Vagina (tissue), 2 donors: ENCODE data around the gene SMAP1. TPM values are rescaled to one million over a fixed set of nuclear protein-coding genes. Genes with fewer than 3 reads are reported as not detected.
A peak's percentile ranks its signal among the peaks of the same experiment; 100 is the strongest.

Source experiments
- DNase-seq, 2 donors: peaks; one replicate each; pipeline ENCODE4 v3.0.0-alpha.2; 2017; ENCODE audit errors: extremely low spot score in 2 of 2
- H3K27ac ChIP-seq: fragments of 200-600 bp; sonication (generic); one replicate; pipeline ENCODE4 v1.5.1; 2019
- H3K27me3 ChIP-seq: fragments of 200-600 bp; sonication (generic); one replicate; pipeline ENCODE4 v1.5.1; 2019
- H3K36me3 ChIP-seq, 2 donors: fragments of 200-600 bp; sonication (generic); one replicate each; pipeline ENCODE4 v1.5.1; 2017 to 2019
- H3K4me1 ChIP-seq: fragments of 200-600 bp; sonication (generic); one replicate; pipeline ENCODE4 v1.5.1; 2019
- H3K4me3 ChIP-seq, 2 donors: fragments of 200-600 bp; sonication (generic); 1 replicate in 1 of 2; 2 replicates in 1 of 2; pipeline ENCODE4 v1.5.1; 2016 to 2019
- H3K9me3 ChIP-seq: fragments of 200-600 bp; sonication (generic); one replicate; pipeline ENCODE4 v1.5.1; 2019
- POLR2A ChIP-seq, 2 donors: fragments of 450-650 bp; IDR thresholded peaks; one replicate each; pipeline ENCODE4 v1.6.1; 2017; ENCODE audit warnings: antibody characterized with exemption in 2 of 2, mild to moderate bottlenecking in 2 of 2, moderate library complexity in 2 of 2
- POLR2AphosphoS5 ChIP-seq, 2 donors: sonication (generic); formaldehyde crosslinking; IDR thresholded peaks; one replicate each; pipeline ENCODE4 v1.9.0; 2017; ENCODE audit warnings: antibody characterized with exemption in 2 of 2, mild to moderate bottlenecking in 2 of 2, low read depth in 1 of 2; ENCODE audit not compliant: insufficient read depth in 1 of 2
- intact Hi-C: fragments of 100-400 bp; cut with DNase I; formaldehyde crosslinking; loops from one replicate; pipeline ENCODE4 v1.15.1; 2023
- total RNA-seq: library from RNA; depleted of rRNA; stranded (reverse); fragments of >200 nt; gene quantifications from one replicate; pipeline ENCODE4 v1.2.3, GENCODE V29; 2016
- TF ChIP-seq, protein P1 (sequence below), 3 experiments: fragments of 450-650 bp in 2 of 3; fragments of 200-600 bp in 1 of 3; sonication (generic) in 1 of 3; IDR thresholded peaks; one replicate each; pipeline ENCODE4 v1.5.1; 2017 to 2019; ENCODE audit warnings: antibody characterized with exemption in 3 of 3, mild to moderate bottlenecking in 2 of 3, moderate library complexity in 2 of 3

Gene SMAP1
- total RNA-seq, 1 donor from 2014 or later: 26.3 TPM

DNA sequence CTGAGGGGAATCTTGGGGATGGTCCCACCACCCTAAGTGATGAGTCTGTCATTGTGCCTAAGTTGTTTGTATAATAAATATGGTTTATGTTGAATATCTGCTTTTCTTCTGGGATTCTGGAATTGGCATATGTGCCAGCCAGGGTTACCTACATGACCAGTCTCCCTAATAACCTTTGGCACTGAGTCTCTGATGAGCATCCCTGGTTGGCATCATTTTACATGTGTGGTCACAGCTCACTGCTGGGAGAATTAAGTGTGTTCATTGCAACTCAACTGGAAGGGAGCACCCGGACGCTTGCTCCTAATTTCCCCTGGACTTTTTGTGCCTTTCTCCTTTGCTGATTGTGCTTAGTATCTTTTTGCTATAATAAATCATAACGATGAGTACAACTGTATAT, 8.1 kb downstream of the SMAP1 start:
- Histone ChIP-seq H3K9me3 (no peaks in the 10 kb centered on the region), H3K4me1 (peaks cover 23% of the 10 kb centered on the region), H3K27me3 (no peaks in the 10 kb centered on the region), H3K27ac (no peak overlapping the region), H3K4me3 (no peak overlapping the region), H3K36me3 (no peaks in the 10 kb centered on the region)
- DNase-seq: no peak
- TF ChIP-seq POLR2AphosphoS5 (IDR thresholded peaks at IDR 0.05; ENCODE audit: insufficient read depth in 1 of 2, low read depth in 1 of 2): no peak
- TF ChIP-seq, protein P1, sequence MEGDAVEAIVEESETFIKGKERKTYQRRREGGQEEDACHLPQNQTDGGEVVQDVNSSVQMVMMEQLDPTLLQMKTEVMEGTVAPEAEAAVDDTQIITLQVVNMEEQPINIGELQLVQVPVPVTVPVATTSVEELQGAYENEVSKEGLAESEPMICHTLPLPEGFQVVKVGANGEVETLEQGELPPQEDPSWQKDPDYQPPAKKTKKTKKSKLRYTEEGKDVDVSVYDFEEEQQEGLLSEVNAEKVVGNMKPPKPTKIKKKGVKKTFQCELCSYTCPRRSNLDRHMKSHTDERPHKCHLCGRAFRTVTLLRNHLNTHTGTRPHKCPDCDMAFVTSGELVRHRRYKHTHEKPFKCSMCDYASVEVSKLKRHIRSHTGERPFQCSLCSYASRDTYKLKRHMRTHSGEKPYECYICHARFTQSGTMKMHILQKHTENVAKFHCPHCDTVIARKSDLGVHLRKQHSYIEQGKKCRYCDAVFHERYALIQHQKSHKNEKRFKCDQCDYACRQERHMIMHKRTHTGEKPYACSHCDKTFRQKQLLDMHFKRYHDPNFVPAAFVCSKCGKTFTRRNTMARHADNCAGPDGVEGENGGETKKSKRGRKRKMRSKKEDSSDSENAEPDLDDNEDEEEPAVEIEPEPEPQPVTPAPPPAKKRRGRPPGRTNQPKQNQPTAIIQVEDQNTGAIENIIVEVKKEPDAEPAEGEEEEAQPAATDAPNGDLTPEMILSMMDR (IDR thresholded peaks at IDR 0.05): no peak
- TF ChIP-seq POLR2A (IDR thresholded peaks at IDR 0.05): no peak
- intact Hi-C loops: no loop called here

DNA sequence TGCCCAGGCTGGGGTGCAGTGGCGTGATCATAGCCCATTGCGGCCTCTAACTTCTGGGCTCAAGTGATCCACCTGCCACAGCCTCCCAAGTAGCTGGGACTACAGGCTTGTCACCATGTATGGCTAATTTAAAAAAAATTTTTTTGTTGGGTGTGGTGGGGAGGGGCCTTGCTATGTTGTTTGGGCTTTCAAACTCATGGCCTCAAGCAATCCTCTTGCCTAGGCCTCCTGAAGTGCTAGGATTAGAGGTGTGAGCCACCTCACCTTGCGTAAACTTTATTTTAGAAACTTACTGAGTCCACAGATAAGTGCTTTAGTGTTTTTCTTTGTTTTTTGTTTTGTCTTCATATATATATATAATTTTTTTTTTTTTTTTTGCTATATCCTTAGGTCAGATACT, 9.1 kb downstream of the SMAP1 start:
- Histone ChIP-seq H3K9me3 (no peaks in the 10 kb centered on the region), H3K36me3 (no peaks in the 10 kb centered on the region), H3K4me1 (peaks cover 23% of the 10 kb centered on the region), H3K27me3 (no peaks in the 10 kb centered on the region), H3K4me3 (no peak overlapping the region), H3K27ac (no peak overlapping the region)
- no peak for DNase-seq
- TF ChIP-seq POLR2AphosphoS5 (IDR thresholded peaks at IDR 0.05; ENCODE audit: insufficient read depth in 1 of 2, low read depth in 1 of 2) (no peak), POLR2A (IDR thresholded peaks at IDR 0.05) (no peak)
- TF ChIP-seq, protein P1 (IDR thresholded peaks at IDR 0.05): no peak
- intact Hi-C loops: no loop called here

DNA sequence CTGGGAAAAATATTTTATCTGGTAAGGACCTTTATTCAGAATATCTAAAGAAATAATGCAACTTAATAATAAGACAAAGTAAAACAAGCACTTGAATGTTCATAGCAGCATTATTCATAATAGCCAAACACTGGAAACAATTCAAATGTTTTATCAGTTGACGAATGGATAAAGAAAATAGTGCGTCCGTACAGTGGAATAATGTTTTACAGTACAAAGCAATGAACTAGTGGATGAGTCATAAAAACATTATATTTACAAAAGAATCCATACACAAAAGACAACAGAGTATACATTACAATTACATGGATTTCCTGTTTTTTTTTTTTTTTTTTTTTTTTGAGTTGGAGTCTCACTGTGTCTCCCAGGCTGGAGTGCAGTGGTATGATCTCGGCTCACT, 12.7 kb downstream of the SMAP1 start:
- Histone ChIP-seq H3K27me3 (no peaks in the 10 kb centered on the region), H3K36me3 (no peaks in the 10 kb centered on the region), H3K4me3 (no peak overlapping the region), H3K4me1 (peaks cover 4% of the 10 kb centered on the region), H3K27ac (no peak overlapping the region), H3K9me3 (no peaks in the 10 kb centered on the region)
- DNase-seq: no peak
- intact Hi-C loops: no loop called here
- TF ChIP-seq POLR2AphosphoS5 (IDR thresholded peaks at IDR 0.05; ENCODE audit: insufficient read depth in 1 of 2, low read depth in 1 of 2): no peak
- TF ChIP-seq, protein P1 (IDR thresholded peaks at IDR 0.05): no peak
- no peak for TF ChIP-seq POLR2A (IDR thresholded peaks at IDR 0.05)

DNA sequence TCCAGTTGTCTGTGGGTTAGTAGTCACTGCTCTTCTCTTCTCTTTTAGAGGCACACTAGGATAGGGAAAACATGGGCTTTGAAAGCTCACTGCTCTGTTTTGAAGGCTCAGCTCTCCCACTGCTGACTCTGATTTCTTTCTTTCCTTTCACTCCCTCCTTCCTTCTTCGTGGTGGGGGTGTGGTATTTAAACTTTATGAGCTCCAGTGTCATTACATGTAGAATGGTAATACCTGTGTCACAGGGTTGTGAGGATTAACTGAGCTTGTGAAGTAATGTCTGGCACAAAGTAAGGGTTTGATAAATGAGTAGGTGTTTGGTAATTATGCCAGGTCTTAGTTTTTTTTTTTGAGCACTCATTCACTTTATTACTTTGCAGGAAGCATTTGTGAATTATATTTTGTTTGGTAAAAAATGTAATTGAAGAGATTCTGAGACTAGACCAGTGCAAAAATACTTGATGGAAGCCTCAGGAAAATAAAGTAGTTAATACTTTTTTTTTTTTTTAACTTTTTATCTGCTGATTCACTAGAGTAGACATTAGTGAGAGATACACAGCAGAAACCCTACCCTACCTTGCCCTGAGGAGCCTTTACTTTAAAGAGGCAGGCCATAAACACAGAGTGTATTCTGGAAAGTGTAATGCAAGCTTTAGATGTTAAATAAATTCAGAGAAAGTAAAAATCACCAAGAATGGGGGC, 17.3 kb downstream of the SMAP1 start:
- Histone ChIP-seq H3K27me3 (no peaks in the 10 kb centered on the region), H3K27ac (no peak overlapping the region), H3K4me1 (peaks cover 15% of the 10 kb centered on the region), H3K4me3 (no peak overlapping the region), H3K36me3 (no peaks in the 10 kb centered on the region), H3K9me3 (no peaks in the 10 kb centered on the region)
- peak in 1 of 2 donors; percentile 74 for TF ChIP-seq POLR2AphosphoS5 (IDR thresholded peaks at IDR 0.05; ENCODE audit: insufficient read depth in 1 of 2, low read depth in 1 of 2)
- TF ChIP-seq, protein P1 (IDR thresholded peaks at IDR 0.05): no peak
- DNase-seq: no peak
- intact Hi-C loops: no loop called here

DNA sequence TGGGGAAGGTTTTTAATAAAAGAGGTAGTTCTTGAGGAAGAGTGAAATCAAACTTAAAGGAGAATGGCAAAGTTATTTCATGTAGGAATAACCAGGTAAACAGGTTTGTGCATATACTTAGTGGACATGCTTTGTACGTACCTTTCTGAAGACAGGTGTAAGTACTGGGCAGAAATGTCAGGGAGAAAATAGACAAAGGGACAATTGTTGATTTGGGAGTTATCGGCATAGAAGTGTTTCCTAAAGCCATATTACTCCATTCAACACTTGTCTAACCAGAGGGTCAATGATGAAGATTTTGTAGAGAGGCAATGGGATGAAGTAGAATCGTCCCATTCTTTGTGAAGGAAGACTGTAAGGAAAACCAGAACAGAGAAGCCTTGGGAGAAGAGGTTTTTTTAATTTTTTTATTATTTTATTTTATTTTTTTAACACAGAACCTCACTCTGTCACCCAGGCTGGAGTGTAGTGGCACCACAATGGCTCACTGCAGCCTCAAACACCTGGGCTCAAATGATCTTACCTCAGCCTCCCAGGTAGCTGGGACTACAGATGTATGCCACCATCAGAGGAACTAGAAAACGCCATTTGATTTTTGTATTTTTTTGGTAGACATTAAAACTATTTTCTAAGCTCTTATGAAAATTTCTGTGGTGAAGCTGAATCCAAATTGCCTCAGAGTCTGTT, 18.0 kb downstream of the SMAP1 start:
- no peaks in the 10 kb centered on the region for H3K36me3 ChIP-seq
- intact Hi-C loops: no loop called here
- TF ChIP-seq POLR2A (IDR thresholded peaks at IDR 0.05): no peak
- TF ChIP-seq, protein P1 (IDR thresholded peaks at IDR 0.05): no peak
- TF ChIP-seq POLR2AphosphoS5 (IDR thresholded peaks at IDR 0.05; ENCODE audit: insufficient read depth in 1 of 2, low read depth in 1 of 2): no peak
- no peaks in the 10 kb centered on the region for H3K9me3 ChIP-seq
- H3K4me1 ChIP-seq: peaks cover 15% of the 10 kb centered on the region
- no peaks in the 10 kb centered on the region for H3K27me3 ChIP-seq
- H3K27ac ChIP-seq: no peak overlapping the region
- H3K4me3 ChIP-seq: no peak overlapping the region
- DNase-seq: no peak
